A549 (cell line): ENCODE data around the gene LDLRAD4.

Experiments used
- CBX8 ChIP-seq: fragments of 200-600 bp; sonication (generic); IDR thresholded peaks from 2 replicates; pipeline ENCODE4 v1.6.1; 2016
- CHD2 ChIP-seq: fragments of 150-350 bp; IDR thresholded peaks from 2 replicates; pipeline ENCODE4 v1.6.1; 2014; ENCODE audit warnings: low read length; ENCODE audit not compliant: partially characterized antibody
- EHMT2 ChIP-seq: fragments of 200-600 bp; sonication (generic); IDR thresholded peaks from 2 replicates; pipeline ENCODE4 v1.6.1; 2016; ENCODE audit warnings: antibody characterized with exemption, low read depth, mild to moderate bottlenecking, moderate library complexity
- POLR2A ChIP-seq: IDR thresholded peaks from 2 replicates; pipeline ENCODE4 v1.6.1; 2012; ENCODE audit warnings: mild to moderate bottlenecking, low read length
- TF ChIP-seq, protein P1 (sequence below): fragments of >200 bp; sonication (Bioruptor Twin); formaldehyde crosslinking; IDR thresholded peaks from 3 replicates; pipeline ENCODE4 v1.5.1; 2016
- TF ChIP-seq, protein P2 (sequence below): fragments of 250-450 bp; sonication (Bioruptor Pico); IDR thresholded peaks from 2 replicates; pipeline ENCODE4 v1.5.0; 2021; ENCODE audit warnings: mild to moderate bottlenecking, moderate library complexity, borderline replicate concordance

DNA sequence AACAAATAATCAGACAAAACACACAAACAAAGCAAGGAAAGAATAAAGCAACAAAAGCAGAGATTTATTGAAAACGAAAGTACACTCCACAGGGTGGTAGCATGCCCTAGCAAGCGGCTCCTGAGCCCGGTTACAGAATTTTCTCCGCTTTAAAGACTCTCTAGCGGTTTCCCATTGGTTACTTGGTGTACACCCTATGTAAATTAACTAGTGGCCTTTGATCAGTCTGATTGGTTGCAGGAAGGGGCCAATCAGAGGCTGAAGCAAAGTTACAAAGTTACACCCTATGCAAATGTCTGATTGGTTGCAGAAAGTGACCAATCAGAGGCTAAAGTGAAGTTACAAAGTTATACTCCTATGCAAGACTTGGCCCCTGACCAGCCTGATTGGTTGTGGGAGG is 242.9 kb downstream of the LDLRAD4 start:
- no peak for TF ChIP-seq POLR2A
- TF ChIP-seq, protein P1, sequence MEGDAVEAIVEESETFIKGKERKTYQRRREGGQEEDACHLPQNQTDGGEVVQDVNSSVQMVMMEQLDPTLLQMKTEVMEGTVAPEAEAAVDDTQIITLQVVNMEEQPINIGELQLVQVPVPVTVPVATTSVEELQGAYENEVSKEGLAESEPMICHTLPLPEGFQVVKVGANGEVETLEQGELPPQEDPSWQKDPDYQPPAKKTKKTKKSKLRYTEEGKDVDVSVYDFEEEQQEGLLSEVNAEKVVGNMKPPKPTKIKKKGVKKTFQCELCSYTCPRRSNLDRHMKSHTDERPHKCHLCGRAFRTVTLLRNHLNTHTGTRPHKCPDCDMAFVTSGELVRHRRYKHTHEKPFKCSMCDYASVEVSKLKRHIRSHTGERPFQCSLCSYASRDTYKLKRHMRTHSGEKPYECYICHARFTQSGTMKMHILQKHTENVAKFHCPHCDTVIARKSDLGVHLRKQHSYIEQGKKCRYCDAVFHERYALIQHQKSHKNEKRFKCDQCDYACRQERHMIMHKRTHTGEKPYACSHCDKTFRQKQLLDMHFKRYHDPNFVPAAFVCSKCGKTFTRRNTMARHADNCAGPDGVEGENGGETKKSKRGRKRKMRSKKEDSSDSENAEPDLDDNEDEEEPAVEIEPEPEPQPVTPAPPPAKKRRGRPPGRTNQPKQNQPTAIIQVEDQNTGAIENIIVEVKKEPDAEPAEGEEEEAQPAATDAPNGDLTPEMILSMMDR = no peak
- no peak for TF ChIP-seq CBX8
- TF ChIP-seq CHD2 = no peak
- TF ChIP-seq, protein P2, sequence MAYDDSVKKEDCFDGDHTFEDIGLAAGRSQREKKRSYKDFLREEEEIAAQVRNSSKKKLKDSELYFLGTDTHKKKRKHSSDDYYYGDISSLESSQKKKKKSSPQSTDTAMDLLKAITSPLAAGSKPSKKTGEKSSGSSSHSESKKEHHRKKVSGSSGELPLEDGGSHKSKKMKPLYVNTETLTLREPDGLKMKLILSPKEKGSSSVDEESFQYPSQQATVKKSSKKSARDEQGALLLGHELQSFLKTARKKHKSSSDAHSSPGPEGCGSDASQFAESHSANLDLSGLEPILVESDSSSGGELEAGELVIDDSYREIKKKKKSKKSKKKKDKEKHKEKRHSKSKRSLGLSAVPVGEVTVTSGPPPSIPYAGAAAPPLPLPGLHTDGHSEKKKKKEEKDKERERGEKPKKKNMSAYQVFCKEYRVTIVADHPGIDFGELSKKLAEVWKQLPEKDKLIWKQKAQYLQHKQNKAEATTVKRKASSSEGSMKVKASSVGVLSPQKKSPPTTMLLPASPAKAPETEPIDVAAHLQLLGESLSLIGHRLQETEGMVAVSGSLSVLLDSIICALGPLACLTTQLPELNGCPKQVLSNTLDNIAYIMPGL = no peak
- no peak for TF ChIP-seq EHMT2
